DOHH2 (cell line): ENCODE measurements around the gene TMEM95.
"Not testable (repeated sequence)": the region's sequence is repeated elsewhere in the genome, so short reads cannot be mapped to it uniquely, and the experiment has no call there.

Source experiments
- H3F3A ChIP-seq: fragments of 200-600 bp; sonication (generic), shearing (Covaris generic); 2 replicates; pipeline ENCODE4 v1.6.0; 2016; ENCODE audit warnings: antibody characterized with exemption, mild to moderate bottlenecking; ENCODE audit not compliant: control insufficient read depth, insufficient read depth
- H3K27ac ChIP-seq: fragments of 200-600 bp; sonication (generic); 2 replicates; pipeline ENCODE4 v1.5.1; 2014; ENCODE audit warnings: low read depth, mild to moderate bottlenecking, low read length, moderate library complexity
- H3K27me3 ChIP-seq: fragments of 200-600 bp; sonication (generic); 2 replicates; pipeline ENCODE4 v1.6.1; 2014; ENCODE audit warnings: mild to moderate bottlenecking, low read length, mixed read lengths; ENCODE audit not compliant: control insufficient read depth
- H3K36me3 ChIP-seq: fragments of 200-600 bp; sonication (generic); 2 replicates; pipeline ENCODE4 v1.6.1; 2014; ENCODE audit warnings: mild to moderate bottlenecking, low read length, moderate library complexity, mixed read lengths; ENCODE audit not compliant: control insufficient read depth
- H3K4me1 ChIP-seq: fragments of 200-600 bp; sonication (generic); 2 replicates; pipeline ENCODE4 v1.6.1; 2014; ENCODE audit warnings: mild to moderate bottlenecking, low read length, mixed read lengths; ENCODE audit not compliant: control insufficient read depth
- H3K4me2 ChIP-seq: fragments of 200-600 bp; sonication (generic); 2 replicates; pipeline ENCODE4 v1.6.0; 2014; ENCODE audit warnings: mild to moderate bottlenecking, low read length, moderate library complexity
- H3K4me3 ChIP-seq: fragments of 200-600 bp; sonication (generic); 2 replicates; pipeline ENCODE4 v1.5.1; 2014; ENCODE audit warnings: mild to moderate bottlenecking, low read length, mixed read lengths
- H3K79me2 ChIP-seq: fragments of 200-600 bp; sonication (generic); 2 replicates; pipeline ENCODE4 v1.6.1; 2014; ENCODE audit warnings: mild to moderate bottlenecking, low read length, mixed read lengths; ENCODE audit not compliant: control insufficient read depth
- H3K9me2 ChIP-seq: fragments of 200-600 bp; sonication (generic); replicated peaks from 2 replicates; pipeline ENCODE4 v1.6.1; 2014; ENCODE audit warnings: mild to moderate bottlenecking, low read length, mixed read lengths; ENCODE audit not compliant: control insufficient read depth
- H3K9me3 ChIP-seq: fragments of 200-600 bp; sonication (generic); 2 replicates; pipeline ENCODE4 v1.6.1; 2014; ENCODE audit warnings: antibody characterized with exemption, low read length, mixed read lengths; ENCODE audit not compliant: control insufficient read depth, insufficient read depth
- H4K20me1 ChIP-seq: fragments of 200-600 bp; sonication (generic); 2 replicates; pipeline ENCODE4 v1.6.0; 2014; ENCODE audit warnings: low read depth, mild to moderate bottlenecking, antibody characterized with exemption, low read length, moderate library complexity; ENCODE audit not compliant: control insufficient read depth, insufficient read depth
- EZH2phosphoT487 ChIP-seq: fragments of 200-600 bp; sonication (generic); IDR thresholded peaks from 2 replicates; pipeline ENCODE4 v1.6.1; 2017; ENCODE audit warnings: borderline replicate concordance, mild to moderate bottlenecking, antibody characterized with exemption, low read length, moderate library complexity, mixed read lengths
- TF ChIP-seq, protein P1 (sequence below): fragments of 200-600 bp; sonication (generic); IDR thresholded peaks from one replicate; pipeline ENCODE4 v1.5.1; 2014; ENCODE audit warnings: antibody characterized with exemption, mild to moderate bottlenecking, low read depth, low read length; ENCODE audit not compliant: poor library complexity, severe bottlenecking

The TMEM95 gene

DNA sequence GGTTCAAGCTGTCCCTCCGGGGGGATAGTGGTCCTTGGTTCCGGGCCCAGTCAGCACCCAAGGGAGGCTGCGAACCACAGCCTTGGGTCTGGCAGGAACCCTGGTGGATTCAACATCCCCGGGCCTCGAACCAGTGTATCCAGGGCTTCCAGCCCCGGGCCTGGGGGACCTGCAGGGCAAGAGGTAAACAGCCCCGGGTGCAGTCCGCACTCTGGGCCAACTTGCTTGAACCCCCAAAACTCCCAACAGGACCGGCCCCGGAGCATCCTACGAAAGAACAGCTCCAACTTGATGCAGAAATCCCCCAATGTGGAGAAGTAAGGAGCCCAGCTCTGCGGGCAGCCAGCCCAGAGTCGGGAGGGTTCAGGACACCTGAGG is 24.3 kb upstream of the TMEM95 start:
- Histone ChIP-seq H3K36me3 (peaks cover 16% of the 10 kb centered on the region), H3K9me3 (no peaks in the 10 kb centered on the region), H4K20me1 (no peaks in the 10 kb centered on the region), H3K27ac (peak overlapping the region; percentile 94), H3K4me1 (peaks cover 65% of the 10 kb centered on the region), H3K79me2 (peaks cover 32% of the 10 kb centered on the region), H3K4me3 (peak overlapping the region; percentile 100), H3F3A (peaks cover 11% of the 10 kb centered on the region), H3K9me2 (no peaks in the 10 kb centered on the region), H3K27me3 (no peaks in the 10 kb centered on the region), H3K4me2 (peak overlapping the region; percentile 90)
- TF ChIP-seq, protein P1, sequence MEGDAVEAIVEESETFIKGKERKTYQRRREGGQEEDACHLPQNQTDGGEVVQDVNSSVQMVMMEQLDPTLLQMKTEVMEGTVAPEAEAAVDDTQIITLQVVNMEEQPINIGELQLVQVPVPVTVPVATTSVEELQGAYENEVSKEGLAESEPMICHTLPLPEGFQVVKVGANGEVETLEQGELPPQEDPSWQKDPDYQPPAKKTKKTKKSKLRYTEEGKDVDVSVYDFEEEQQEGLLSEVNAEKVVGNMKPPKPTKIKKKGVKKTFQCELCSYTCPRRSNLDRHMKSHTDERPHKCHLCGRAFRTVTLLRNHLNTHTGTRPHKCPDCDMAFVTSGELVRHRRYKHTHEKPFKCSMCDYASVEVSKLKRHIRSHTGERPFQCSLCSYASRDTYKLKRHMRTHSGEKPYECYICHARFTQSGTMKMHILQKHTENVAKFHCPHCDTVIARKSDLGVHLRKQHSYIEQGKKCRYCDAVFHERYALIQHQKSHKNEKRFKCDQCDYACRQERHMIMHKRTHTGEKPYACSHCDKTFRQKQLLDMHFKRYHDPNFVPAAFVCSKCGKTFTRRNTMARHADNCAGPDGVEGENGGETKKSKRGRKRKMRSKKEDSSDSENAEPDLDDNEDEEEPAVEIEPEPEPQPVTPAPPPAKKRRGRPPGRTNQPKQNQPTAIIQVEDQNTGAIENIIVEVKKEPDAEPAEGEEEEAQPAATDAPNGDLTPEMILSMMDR = no peak
- no peak for TF ChIP-seq EZH2phosphoT487

DNA sequence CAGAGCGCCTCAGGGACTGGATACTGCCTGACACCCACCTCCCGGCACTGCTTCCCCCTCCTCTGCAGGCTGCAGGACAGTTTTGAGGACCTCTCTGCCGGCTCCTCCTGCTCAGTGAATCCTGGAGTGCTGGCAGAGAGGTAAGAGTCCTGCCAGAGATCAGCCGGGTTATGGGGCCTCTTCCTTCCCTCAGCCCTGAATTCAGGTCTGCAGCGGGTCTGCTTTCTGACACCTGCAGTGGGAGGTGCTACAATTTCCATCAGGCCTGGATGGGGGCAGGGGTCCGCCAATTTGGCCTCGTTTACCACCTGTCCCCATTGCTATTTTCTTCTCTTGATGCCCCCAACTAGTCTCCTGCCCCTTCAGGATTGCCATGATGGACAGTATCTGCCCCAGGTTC is 22.8 kb upstream of the TMEM95 start:
- no peaks in the 10 kb centered on the region for H4K20me1 ChIP-seq
- peaks cover 39% of the 10 kb centered on the region for H3K79me2 ChIP-seq
- peak overlapping the region; percentile 63 for H3K4me3 ChIP-seq
- H3K4me1 ChIP-seq = peaks cover 75% of the 10 kb centered on the region
- H3K36me3 ChIP-seq = peaks cover 10% of the 10 kb centered on the region
- peak overlapping the region; percentile 72 for H3K4me2 ChIP-seq
- TF ChIP-seq, protein P1 = no peak
- TF ChIP-seq EZH2phosphoT487 = no peak
- no peaks in the 10 kb centered on the region for H3K9me3 ChIP-seq
- no peaks in the 10 kb centered on the region for H3K9me2 ChIP-seq
- no peaks in the 10 kb centered on the region for H3K27me3 ChIP-seq
- peak overlapping the region; percentile 68 for H3K27ac ChIP-seq
- H3F3A ChIP-seq = peaks cover 11% of the 10 kb centered on the region

- H3K4me1 ChIP-seq = peaks cover 75% of the 10 kb centered on the region
Observed at GRCh38 chr17:7332600-7333069, 22.3 kb upstream of the TMEM95 start.

GRCh38 chr17:7334938-7335538 is 19.9 kb upstream of the TMEM95 start:
- TF ChIP-seq, protein P1 = no peak
- no peak for TF ChIP-seq EZH2phosphoT487
- H3K4me1 ChIP-seq = peaks cover 74% of the 10 kb centered on the region
- peaks cover 28% of the 10 kb centered on the region for H3K36me3 ChIP-seq
- H4K20me1 ChIP-seq = no peaks in the 10 kb centered on the region
- no peaks in the 10 kb centered on the region for H3K27me3 ChIP-seq
- H3K4me2 ChIP-seq = peak overlapping the region; percentile 99
- peak overlapping the region; percentile 88 for H3K4me3 ChIP-seq
- H3K27ac ChIP-seq = peak overlapping the region; percentile 84
- H3K9me2 ChIP-seq = no peaks in the 10 kb centered on the region
- H3K9me3 ChIP-seq = no peaks in the 10 kb centered on the region
- H3F3A ChIP-seq = peaks cover 10% of the 10 kb centered on the region
- peaks cover 38% of the 10 kb centered on the region for H3K79me2 ChIP-seq

More at GRCh38 chr17:7332600-7333069, 22.3 kb upstream of the TMEM95 start:
- peaks cover 14% of the 10 kb centered on the region for H3F3A ChIP-seq
- not testable (repeated sequence) for H3K9me3 ChIP-seq, H3K9me2 ChIP-seq, H4K20me1 ChIP-seq, H3K27me3 ChIP-seq
- H3K79me2 ChIP-seq = peaks cover 39% of the 10 kb centered on the region
- peak overlapping the region; percentile 72 for H3K4me2 ChIP-seq
- peaks cover 15% of the 10 kb centered on the region for H3K36me3 ChIP-seq
- peak overlapping the region; percentile 63 for H3K4me3 ChIP-seq
- H3K27ac ChIP-seq = peak overlapping the region; percentile 68

- H3K9me3 ChIP-seq, H3F3A ChIP-seq, H4K20me1 ChIP-seq, H3K9me2 ChIP-seq, H3K27me3 ChIP-seq: not testable (repeated sequence)
- Histone ChIP-seq H3K4me3 (peak overlapping the region; percentile 88), H3K79me2 (peaks cover 38% of the 10 kb centered on the region), H3K4me2 (peak overlapping the region; percentile 99), H3K27ac (peak overlapping the region; percentile 84), H3K4me1 (peaks cover 67% of the 10 kb centered on the region), H3K36me3 (peaks cover 33% of the 10 kb centered on the region)
Observed at GRCh38 chr17:7335765-7336164, 19.2 kb upstream of the TMEM95 start.
